ENCODE results near the gene ECEL1. TPM values are rescaled to one million over a fixed set of nuclear protein-coding genes. Genes with fewer than 3 reads are reported as not detected.

ECEL1 gene
- total and polyA plus RNA-seq, 4 donors, result 0.09 to 0.35 (median 0.23) TPM

- Histone ChIP-seq H3K36me3 (ENCODE audit: control insufficient read depth in 4 of 4, insufficient read depth in 4 of 4, low read length in 4 of 4) (no peaks in the 10 kb centered on the region), H3K9ac (ENCODE audit: insufficient read depth in 1 of 2, low read length in 2 of 2) (no peak overlapping the region), H3K4me1 (ENCODE audit: control insufficient read depth in 5 of 5, insufficient read depth in 5 of 5, low read length in 5 of 5) (no peaks in the 10 kb centered on the region), H3K27me3 (ENCODE audit: control insufficient read depth in 3 of 3, insufficient read depth in 3 of 3, low read length in 2 of 3) (peaks cover 8 to 23% (median 12%) of the 10 kb centered on the region in 3 donors), H3K4me3 (no peak overlapping the region), H3K9me3 (ENCODE audit: control insufficient read depth in 4 of 4, insufficient read depth in 3 of 4, low read length in 3 of 4) (peaks cover 0 to 2% (median 0%) of the 10 kb centered on the region in 4 donors), H3K27ac (ENCODE audit: low read depth in 1 of 2, low read length in 1 of 2) (no peak overlapping the region)
- 84 to 93% methylated on average over 21 of the region's 21 CpGs for WGBS, 2 donors
- DNase-seq (no peak), ATAC-seq (ENCODE audit: insufficient read depth, low FRiP score) (no peak)
- TF ChIP-seq, protein P1, sequence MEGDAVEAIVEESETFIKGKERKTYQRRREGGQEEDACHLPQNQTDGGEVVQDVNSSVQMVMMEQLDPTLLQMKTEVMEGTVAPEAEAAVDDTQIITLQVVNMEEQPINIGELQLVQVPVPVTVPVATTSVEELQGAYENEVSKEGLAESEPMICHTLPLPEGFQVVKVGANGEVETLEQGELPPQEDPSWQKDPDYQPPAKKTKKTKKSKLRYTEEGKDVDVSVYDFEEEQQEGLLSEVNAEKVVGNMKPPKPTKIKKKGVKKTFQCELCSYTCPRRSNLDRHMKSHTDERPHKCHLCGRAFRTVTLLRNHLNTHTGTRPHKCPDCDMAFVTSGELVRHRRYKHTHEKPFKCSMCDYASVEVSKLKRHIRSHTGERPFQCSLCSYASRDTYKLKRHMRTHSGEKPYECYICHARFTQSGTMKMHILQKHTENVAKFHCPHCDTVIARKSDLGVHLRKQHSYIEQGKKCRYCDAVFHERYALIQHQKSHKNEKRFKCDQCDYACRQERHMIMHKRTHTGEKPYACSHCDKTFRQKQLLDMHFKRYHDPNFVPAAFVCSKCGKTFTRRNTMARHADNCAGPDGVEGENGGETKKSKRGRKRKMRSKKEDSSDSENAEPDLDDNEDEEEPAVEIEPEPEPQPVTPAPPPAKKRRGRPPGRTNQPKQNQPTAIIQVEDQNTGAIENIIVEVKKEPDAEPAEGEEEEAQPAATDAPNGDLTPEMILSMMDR (IDR thresholded peaks at IDR 0.05; ENCODE audit: control extremely low read depth, extremely low read depth), result no peak
These were observed 30.3 kb downstream of the ECEL1 start for GRCh38 chr2:232457121-232458011.

DNA sequence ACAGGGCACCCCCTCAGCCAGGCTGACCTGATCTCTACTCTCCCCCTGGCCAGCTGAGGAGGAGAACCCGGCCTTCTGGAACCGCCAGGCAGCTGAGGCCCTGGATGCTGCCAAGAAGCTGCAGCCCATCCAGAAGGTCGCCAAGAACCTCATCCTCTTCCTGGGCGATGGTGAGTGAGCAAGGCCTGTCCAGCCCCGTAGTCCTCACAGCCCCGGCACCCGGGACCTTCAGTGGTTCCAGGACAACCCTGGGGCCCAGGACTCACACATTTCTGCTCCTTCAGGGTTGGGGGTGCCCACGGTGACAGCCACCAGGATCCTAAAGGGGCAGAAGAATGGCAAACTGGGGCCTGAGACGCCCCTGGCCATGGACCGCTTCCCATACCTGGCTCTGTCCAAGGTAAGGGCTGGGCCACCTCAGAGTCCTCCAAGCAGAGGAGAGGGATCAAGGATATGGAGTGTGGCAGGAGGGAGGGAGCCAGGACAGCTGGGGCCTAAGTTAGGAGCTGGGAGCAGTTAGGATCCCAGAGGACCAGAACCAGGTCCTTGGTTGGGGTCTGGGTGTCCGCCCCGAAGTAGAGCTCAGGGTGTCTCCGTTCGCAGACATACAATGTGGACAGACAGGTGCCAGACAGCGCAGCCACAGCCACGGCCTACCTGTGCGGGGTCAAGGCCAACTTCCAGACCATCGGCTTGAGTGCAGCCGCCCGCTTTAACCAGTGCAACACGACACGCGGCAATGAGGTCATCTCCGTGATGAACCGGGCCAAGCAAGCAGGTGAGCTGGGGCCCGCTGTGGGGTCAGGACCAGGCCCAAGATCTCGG is 31.1 kb downstream of the ECEL1 start:
- no peak overlapping the region for H3K27ac ChIP-seq (ENCODE audit: low read depth in 1 of 2, low read length in 1 of 2)
- no peak overlapping the region for H3K9ac ChIP-seq (ENCODE audit: insufficient read depth in 1 of 2, low read length in 2 of 2)
- 90 to 94% methylated on average over 27 of the region's 27 CpGs for WGBS, 2 donors
- no peaks in the 10 kb centered on the region for H3K4me1 ChIP-seq (ENCODE audit: control insufficient read depth in 5 of 5, insufficient read depth in 5 of 5, low read length in 5 of 5)
- H3K4me3 ChIP-seq, result no peak overlapping the region
- H3K36me3 ChIP-seq (ENCODE audit: control insufficient read depth in 4 of 4, insufficient read depth in 4 of 4, low read length in 4 of 4), result no peaks in the 10 kb centered on the region
- H3K9me3 ChIP-seq (ENCODE audit: control insufficient read depth in 4 of 4, insufficient read depth in 3 of 4, low read length in 3 of 4), result peaks cover 0 to 2% (median 0%) of the 10 kb centered on the region in 4 donors
- ATAC-seq (ENCODE audit: insufficient read depth, low FRiP score), result no peak
- peaks cover 8 to 17% (median 12%) of the 10 kb centered on the region in 3 donors for H3K27me3 ChIP-seq (ENCODE audit: control insufficient read depth in 3 of 3, insufficient read depth in 3 of 3, low read length in 2 of 3)
- TF ChIP-seq, protein P1 (IDR thresholded peaks at IDR 0.05; ENCODE audit: control extremely low read depth, extremely low read depth), result no peak
- DNase-seq, result no peak

- H3K4me1 ChIP-seq (ENCODE audit: control insufficient read depth in 5 of 5, insufficient read depth in 5 of 5, low read length in 5 of 5), result no peaks in the 10 kb centered on the region
- ATAC-seq (ENCODE audit: insufficient read depth, low FRiP score) (no peak), DNase-seq (no peak)
- TF ChIP-seq, protein P1 (IDR thresholded peaks at IDR 0.05; ENCODE audit: control extremely low read depth, extremely low read depth), result no peak
- H3K27ac ChIP-seq (ENCODE audit: low read depth in 1 of 2, low read length in 1 of 2), result no peak within 1 kb of the TSS
- peaks cover 0 to 2% (median 0%) of the 10 kb centered on the region in 4 donors for H3K9me3 ChIP-seq (ENCODE audit: control insufficient read depth in 4 of 4, insufficient read depth in 3 of 4, low read length in 3 of 4)
- peaks cover 8 to 17% (median 12%) of the 10 kb centered on the region in 3 donors for H3K27me3 ChIP-seq (ENCODE audit: control insufficient read depth in 3 of 3, insufficient read depth in 3 of 3, low read length in 2 of 3)
- 81 to 89% methylated on average over 14 of the region's 14 CpGs for WGBS, 2 donors
- no peak within 1 kb of the TSS for H3K4me3 ChIP-seq
- H3K36me3 ChIP-seq (ENCODE audit: control insufficient read depth in 4 of 4, insufficient read depth in 4 of 4, low read length in 4 of 4), result no peaks in the 10 kb centered on the region
- no peak within 1 kb of the TSS for H3K9ac ChIP-seq (ENCODE audit: insufficient read depth in 1 of 2, low read length in 2 of 2)
These were observed 32.0 kb downstream of the ECEL1 start, which contains the start of gene ALPI for GRCh38 chr2:232455426-232456255. Gene ALPI, plus strand, starts transcription at chr2:232456153. Its CDS starts 47 bp downstream, at chr2:232456200.
